Measurements from ENCODE around the gene DNPH1.

GRCh38 chr6:43274916-43275597 lies 45.8 kb upstream of the DNPH1 start:
- TF ChIP-seq EP300 (IDR thresholded peaks at IDR 0.05) = no peak
- TF ChIP-seq CTCF (IDR thresholded peaks at IDR 0.05) = no peak
- TF ChIP-seq POLR2A (IDR thresholded peaks at IDR 0.05) = no peak

All from upper lobe of left lung (tissue), 4 donors.